ENCODE data around the gene ST6GALNAC6.

DNA sequence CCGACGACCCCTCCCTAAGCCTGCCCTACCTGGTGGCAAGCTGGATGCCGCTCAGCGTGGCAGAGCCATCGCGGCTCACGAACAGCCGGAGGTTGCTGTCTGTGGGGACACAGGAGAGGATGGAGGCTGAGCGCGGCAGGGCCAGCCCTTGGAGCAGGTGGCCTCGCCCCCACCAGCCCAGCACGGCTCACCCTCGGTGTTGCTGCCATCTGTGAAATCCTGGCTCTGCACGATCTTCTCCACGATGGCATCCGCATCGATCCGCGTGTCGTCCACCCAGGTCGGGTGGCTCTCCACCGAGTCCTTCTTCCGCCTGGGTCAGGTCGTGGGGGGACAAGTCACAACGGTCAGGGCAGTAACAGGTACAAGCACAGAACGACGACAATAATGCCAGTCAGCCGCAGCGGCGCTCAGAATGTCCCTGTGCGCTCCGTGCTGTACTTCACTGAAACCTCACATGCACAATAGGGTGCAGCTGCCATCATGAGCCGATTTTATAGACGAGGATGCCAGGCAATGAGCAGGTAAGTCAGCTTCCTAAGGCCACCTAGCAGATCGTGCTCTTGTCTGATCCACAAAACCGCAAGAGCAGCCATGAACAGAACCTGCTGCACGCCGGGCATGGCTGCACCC lies 45.3 kb upstream of the ST6GALNAC6 start:
- TF ChIP-seq, protein P1, sequence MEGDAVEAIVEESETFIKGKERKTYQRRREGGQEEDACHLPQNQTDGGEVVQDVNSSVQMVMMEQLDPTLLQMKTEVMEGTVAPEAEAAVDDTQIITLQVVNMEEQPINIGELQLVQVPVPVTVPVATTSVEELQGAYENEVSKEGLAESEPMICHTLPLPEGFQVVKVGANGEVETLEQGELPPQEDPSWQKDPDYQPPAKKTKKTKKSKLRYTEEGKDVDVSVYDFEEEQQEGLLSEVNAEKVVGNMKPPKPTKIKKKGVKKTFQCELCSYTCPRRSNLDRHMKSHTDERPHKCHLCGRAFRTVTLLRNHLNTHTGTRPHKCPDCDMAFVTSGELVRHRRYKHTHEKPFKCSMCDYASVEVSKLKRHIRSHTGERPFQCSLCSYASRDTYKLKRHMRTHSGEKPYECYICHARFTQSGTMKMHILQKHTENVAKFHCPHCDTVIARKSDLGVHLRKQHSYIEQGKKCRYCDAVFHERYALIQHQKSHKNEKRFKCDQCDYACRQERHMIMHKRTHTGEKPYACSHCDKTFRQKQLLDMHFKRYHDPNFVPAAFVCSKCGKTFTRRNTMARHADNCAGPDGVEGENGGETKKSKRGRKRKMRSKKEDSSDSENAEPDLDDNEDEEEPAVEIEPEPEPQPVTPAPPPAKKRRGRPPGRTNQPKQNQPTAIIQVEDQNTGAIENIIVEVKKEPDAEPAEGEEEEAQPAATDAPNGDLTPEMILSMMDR (conservative IDR thresholded peaks at IDR 0.05 in 1 of 2, IDR thresholded peaks at IDR 0.05 in 1 of 2; ENCODE audit: extremely low read depth in 1 of 2, insufficient read depth in 1 of 2, low read depth in 1 of 2, low read length in 2 of 2) = no peak
- TF ChIP-seq EZH2 (IDR thresholded peaks at IDR 0.05; ENCODE audit: borderline replicate concordance, low read length) = no peak

Measured in mammary epithelial cell (primary cell).